Sigmoid colon (tissue), 4 donors: ENCODE data around the gene MRPL53.

Source experiments
- CTCF ChIP-seq, 4 experiments: fragments of 450-650 bp in 3 of 4; fragments of 200-600 bp in 1 of 4; IDR thresholded peaks; one replicate each; pipeline ENCODE4 v1.5.1; 2016 to 2019; ENCODE audit warnings: antibody characterized with exemption in 4 of 4, mild to moderate bottlenecking in 3 of 4, moderate library complexity in 2 of 4
- EP300 ChIP-seq, 4 donors: sonication (generic); formaldehyde crosslinking; IDR thresholded peaks; one replicate each; pipeline ENCODE4 v1.6.1; 2017; ENCODE audit warnings: antibody characterized with exemption in 4 of 4
- POLR2A ChIP-seq, 2 donors: fragments of 450-650 bp; IDR thresholded peaks; one replicate each; pipeline ENCODE4 v1.6.1; 2016; ENCODE audit warnings: antibody characterized with exemption in 2 of 2, mild to moderate bottlenecking in 2 of 2, moderate library complexity in 2 of 2
- POLR2AphosphoS5 ChIP-seq, 4 donors: sonication (generic); formaldehyde crosslinking; IDR thresholded peaks; one replicate each; pipeline ENCODE4 v1.6.1; 2017; ENCODE audit warnings: antibody characterized with exemption in 4 of 4

- TF ChIP-seq CTCF (IDR thresholded peaks at IDR 0.05) (no peak), EP300 (IDR thresholded peaks at IDR 0.05) (no peak), POLR2A (IDR thresholded peaks at IDR 0.05) (no peak), POLR2AphosphoS5 (IDR thresholded peaks at IDR 0.05) (no peak)
These were observed 46.2 kb downstream of the MRPL53 start for GRCh38 chr2:74426181-74426758.
